Liver (tissue), 3 donors: ENCODE results near the gene NCAM2.

Experiments
- EGR1 ChIP-seq, 2 donors: IDR thresholded peaks; 2 replicates each; pipeline ENCODE4 v1.6.1; 2016 to 2018; ENCODE audit warnings: antibody characterized with exemption in 2 of 2, low read depth in 2 of 2
- FOXA2 ChIP-seq: IDR thresholded peaks from 2 replicates; pipeline ENCODE4 v1.6.1; 2016; ENCODE audit warnings: antibody characterized with exemption
- HNF4G ChIP-seq: IDR thresholded peaks from 2 replicates; pipeline ENCODE4 v1.6.1; 2016; ENCODE audit warnings: antibody characterized with exemption
- JUND ChIP-seq, 2 donors: IDR thresholded peaks; 2 replicates each; pipeline ENCODE4 v1.6.1; 2016; ENCODE audit warnings: antibody characterized with exemption in 2 of 2
- NR2F2 ChIP-seq: IDR thresholded peaks from 2 replicates; pipeline ENCODE4 v1.6.1; 2016; ENCODE audit warnings: antibody characterized with exemption
- RAD21 ChIP-seq, 2 donors: IDR thresholded peaks; 2 replicates each; pipeline ENCODE4 v1.6.1; 2016; ENCODE audit warnings: antibody characterized with exemption in 2 of 2, mild to moderate bottlenecking in 2 of 2
- RXRA ChIP-seq, 2 donors: IDR thresholded peaks; 2 replicates each; pipeline ENCODE4 v1.6.1; 2017 to 2018; ENCODE audit warnings: antibody characterized with exemption in 2 of 2, mild to moderate bottlenecking in 1 of 2
- TAF1 ChIP-seq: conservative IDR thresholded peaks from 2 replicates; pipeline ENCODE4 v1.6.1; 2016; ENCODE audit warnings: antibody characterized with exemption, mild to moderate bottlenecking
- YY1 ChIP-seq: IDR thresholded peaks from 2 replicates; pipeline ENCODE4 v1.6.1; 2016; ENCODE audit warnings: antibody characterized with exemption, mild to moderate bottlenecking
- TF ChIP-seq, protein P1 (sequence below): fragments of 150-350 bp; IDR thresholded peaks from 2 replicates; pipeline ENCODE4 v1.5.1; 2017; ENCODE audit warnings: improper control_type of control experiment, low read depth, low read length; ENCODE audit not compliant: missing input control
- TF ChIP-seq, protein P2 (sequence below): IDR thresholded peaks from 2 replicates; pipeline ENCODE4 v1.6.1; 2016; ENCODE audit warnings: antibody characterized with exemption
- TF ChIP-seq, protein P3 (sequence below): IDR thresholded peaks from 2 replicates; pipeline ENCODE4 v1.6.1; 2016; ENCODE audit warnings: antibody characterized with exemption, mild to moderate bottlenecking
- TF ChIP-seq, protein P4 (sequence below): IDR thresholded peaks from 2 replicates; pipeline ENCODE4 v1.6.1; 2016; ENCODE audit warnings: antibody characterized with exemption
- TF ChIP-seq, protein P5 (sequence below): IDR thresholded peaks from 2 replicates; pipeline ENCODE4 v1.6.1; 2016; ENCODE audit warnings: antibody characterized with exemption
- donor health status: healthy.
- donor health status: healthy.

DNA sequence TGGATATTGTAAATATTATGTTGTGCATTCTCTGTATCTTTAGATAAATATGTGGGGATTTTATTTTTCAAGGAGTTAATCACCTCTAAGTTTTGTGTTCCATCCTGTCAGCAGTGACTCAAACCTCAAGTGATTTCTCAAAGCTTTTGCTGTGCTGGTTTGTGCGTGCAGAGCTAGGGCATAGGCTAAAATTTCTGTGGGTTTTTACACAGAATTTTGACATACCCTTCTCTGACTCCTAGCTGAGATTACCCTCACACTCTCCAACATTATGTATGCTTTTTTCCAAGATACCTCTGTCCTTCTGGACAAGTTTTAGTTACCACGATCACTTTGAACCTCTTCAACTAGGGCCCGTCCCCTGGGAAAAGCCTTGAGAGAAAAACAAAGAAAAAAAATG, 384.9 kb downstream of the NCAM2 start:
- TF ChIP-seq, protein P1, sequence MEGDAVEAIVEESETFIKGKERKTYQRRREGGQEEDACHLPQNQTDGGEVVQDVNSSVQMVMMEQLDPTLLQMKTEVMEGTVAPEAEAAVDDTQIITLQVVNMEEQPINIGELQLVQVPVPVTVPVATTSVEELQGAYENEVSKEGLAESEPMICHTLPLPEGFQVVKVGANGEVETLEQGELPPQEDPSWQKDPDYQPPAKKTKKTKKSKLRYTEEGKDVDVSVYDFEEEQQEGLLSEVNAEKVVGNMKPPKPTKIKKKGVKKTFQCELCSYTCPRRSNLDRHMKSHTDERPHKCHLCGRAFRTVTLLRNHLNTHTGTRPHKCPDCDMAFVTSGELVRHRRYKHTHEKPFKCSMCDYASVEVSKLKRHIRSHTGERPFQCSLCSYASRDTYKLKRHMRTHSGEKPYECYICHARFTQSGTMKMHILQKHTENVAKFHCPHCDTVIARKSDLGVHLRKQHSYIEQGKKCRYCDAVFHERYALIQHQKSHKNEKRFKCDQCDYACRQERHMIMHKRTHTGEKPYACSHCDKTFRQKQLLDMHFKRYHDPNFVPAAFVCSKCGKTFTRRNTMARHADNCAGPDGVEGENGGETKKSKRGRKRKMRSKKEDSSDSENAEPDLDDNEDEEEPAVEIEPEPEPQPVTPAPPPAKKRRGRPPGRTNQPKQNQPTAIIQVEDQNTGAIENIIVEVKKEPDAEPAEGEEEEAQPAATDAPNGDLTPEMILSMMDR, result no peak
- TF ChIP-seq RAD21 (IDR thresholded peaks at IDR 0.05) (no peak), RXRA (IDR thresholded peaks at IDR 0.05) (no peak), JUND (IDR thresholded peaks at IDR 0.05) (no peak), FOXA2 (no peak), YY1 (no peak), TAF1 (no peak), HNF4G (no peak), EGR1 (IDR thresholded peaks at IDR 0.05; ENCODE audit: low read depth in 2 of 2) (no peak), NR2F2 (no peak)
- TF ChIP-seq, protein P2, sequence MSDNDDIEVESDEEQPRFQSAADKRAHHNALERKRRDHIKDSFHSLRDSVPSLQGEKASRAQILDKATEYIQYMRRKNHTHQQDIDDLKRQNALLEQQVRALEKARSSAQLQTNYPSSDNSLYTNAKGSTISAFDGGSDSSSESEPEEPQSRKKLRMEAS, result no peak
- TF ChIP-seq, protein P3, sequence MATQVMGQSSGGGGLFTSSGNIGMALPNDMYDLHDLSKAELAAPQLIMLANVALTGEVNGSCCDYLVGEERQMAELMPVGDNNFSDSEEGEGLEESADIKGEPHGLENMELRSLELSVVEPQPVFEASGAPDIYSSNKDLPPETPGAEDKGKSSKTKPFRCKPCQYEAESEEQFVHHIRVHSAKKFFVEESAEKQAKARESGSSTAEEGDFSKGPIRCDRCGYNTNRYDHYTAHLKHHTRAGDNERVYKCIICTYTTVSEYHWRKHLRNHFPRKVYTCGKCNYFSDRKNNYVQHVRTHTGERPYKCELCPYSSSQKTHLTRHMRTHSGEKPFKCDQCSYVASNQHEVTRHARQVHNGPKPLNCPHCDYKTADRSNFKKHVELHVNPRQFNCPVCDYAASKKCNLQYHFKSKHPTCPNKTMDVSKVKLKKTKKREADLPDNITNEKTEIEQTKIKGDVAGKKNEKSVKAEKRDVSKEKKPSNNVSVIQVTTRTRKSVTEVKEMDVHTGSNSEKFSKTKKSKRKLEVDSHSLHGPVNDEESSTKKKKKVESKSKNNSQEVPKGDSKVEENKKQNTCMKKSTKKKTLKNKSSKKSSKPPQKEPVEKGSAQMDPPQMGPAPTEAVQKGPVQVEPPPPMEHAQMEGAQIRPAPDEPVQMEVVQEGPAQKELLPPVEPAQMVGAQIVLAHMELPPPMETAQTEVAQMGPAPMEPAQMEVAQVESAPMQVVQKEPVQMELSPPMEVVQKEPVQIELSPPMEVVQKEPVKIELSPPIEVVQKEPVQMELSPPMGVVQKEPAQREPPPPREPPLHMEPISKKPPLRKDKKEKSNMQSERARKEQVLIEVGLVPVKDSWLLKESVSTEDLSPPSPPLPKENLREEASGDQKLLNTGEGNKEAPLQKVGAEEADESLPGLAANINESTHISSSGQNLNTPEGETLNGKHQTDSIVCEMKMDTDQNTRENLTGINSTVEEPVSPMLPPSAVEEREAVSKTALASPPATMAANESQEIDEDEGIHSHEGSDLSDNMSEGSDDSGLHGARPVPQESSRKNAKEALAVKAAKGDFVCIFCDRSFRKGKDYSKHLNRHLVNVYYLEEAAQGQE, result no peak
- TF ChIP-seq, protein P4, sequence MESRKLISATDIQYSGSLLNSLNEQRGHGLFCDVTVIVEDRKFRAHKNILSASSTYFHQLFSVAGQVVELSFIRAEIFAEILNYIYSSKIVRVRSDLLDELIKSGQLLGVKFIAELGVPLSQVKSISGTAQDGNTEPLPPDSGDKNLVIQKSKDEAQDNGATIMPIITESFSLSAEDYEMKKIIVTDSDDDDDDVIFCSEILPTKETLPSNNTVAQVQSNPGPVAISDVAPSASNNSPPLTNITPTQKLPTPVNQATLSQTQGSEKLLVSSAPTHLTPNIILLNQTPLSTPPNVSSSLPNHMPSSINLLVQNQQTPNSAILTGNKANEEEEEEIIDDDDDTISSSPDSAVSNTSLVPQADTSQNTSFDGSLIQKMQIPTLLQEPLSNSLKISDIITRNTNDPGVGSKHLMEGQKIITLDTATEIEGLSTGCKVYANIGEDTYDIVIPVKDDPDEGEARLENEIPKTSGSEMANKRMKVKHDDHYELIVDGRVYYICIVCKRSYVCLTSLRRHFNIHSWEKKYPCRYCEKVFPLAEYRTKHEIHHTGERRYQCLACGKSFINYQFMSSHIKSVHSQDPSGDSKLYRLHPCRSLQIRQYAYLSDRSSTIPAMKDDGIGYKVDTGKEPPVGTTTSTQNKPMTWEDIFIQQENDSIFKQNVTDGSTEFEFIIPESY, result no peak
- TF ChIP-seq, protein P5, sequence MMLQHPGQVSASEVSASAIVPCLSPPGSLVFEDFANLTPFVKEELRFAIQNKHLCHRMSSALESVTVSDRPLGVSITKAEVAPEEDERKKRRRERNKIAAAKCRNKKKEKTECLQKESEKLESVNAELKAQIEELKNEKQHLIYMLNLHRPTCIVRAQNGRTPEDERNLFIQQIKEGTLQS, result no peak
